Thyroid gland (tissue), 4 donors: ENCODE data around the gene MTHFD1. TPM values are rescaled to one million over a fixed set of nuclear protein-coding genes. Genes with fewer than 3 reads are reported as not detected.

ENCODE experiments used
- DNase-seq, 2 donors: peaks; one replicate each; pipeline ENCODE4 v3.0.0-alpha.2; 2019
- H3K27ac ChIP-seq, 3 donors: fragments of 200-600 bp; sonication (generic); 1 replicate in 2 of 3; 2 replicates in 1 of 3; pipeline ENCODE4 v1.5.1; 2016 to 2019; ENCODE audit warnings: mild to moderate bottlenecking in 1 of 3, moderate library complexity in 1 of 3
- H3K27me3 ChIP-seq: fragments of 200-600 bp; sonication (generic); one replicate; pipeline ENCODE4 v1.5.1; 2019
- H3K36me3 ChIP-seq, 2 donors: fragments of 200-600 bp; sonication (generic); one replicate each; pipeline ENCODE4 v1.5.1; 2016 to 2019
- H3K4me1 ChIP-seq, 2 donors: fragments of 200-600 bp; sonication (generic); one replicate each; pipeline ENCODE4 v1.5.1; 2017 to 2019
- H3K4me3 ChIP-seq, 3 donors: fragments of 200-600 bp; sonication (generic); replicated peaks in 1 of 3; 1 replicate in 2 of 3; 2 replicates in 1 of 3; pipeline ENCODE4 v1.5.1; 2016; ENCODE audit warnings: mild to moderate bottlenecking in 1 of 3
- H3K9me3 ChIP-seq: fragments of 200-600 bp; sonication (generic); one replicate; pipeline ENCODE4 v1.5.1; 2017
- POLR2A ChIP-seq, 2 donors: fragments of 450-650 bp; IDR thresholded peaks; one replicate each; pipeline ENCODE4 v1.6.1; 2017; ENCODE audit warnings: antibody characterized with exemption in 2 of 2, mild to moderate bottlenecking in 2 of 2, moderate library complexity in 1 of 2
- WGBS, 2 donors: methylation state at CpG; one replicate each; pipeline ENCODE4 v1.1.5; 2017; 5-methylcytosine and 5-hydroxymethylcytosine counted together
- intact Hi-C: fragments of 100-400 bp; cut with DNase I; formaldehyde crosslinking; loops from one replicate; pipeline ENCODE4 v1.15.1; 2023
- total RNA-seq, 4 donors: library from RNA; depleted of rRNA; stranded (reverse); fragments of >200 nt; gene quantifications; one replicate each; pipeline ENCODE4 v1.2.3, GENCODE V29; 2016
- TF ChIP-seq, protein P1 (sequence below), 6 experiments: fragments of 200-600 bp in 3 of 6; fragments of 450-650 bp in 3 of 6; sonication (generic) in 3 of 6; IDR thresholded peaks; one replicate each; pipeline ENCODE4 v1.5.1; 2016 to 2019; ENCODE audit warnings: antibody characterized with exemption in 6 of 6, mild to moderate bottlenecking in 2 of 6, inconsistent platforms in 1 of 6, moderate library complexity in 1 of 6

The MTHFD1 gene
- total RNA-seq, 4 donors from 2014 or later = 26.9 to 48.0 (median 33.2) TPM

GRCh38 chr14:64407329-64407728, 19.2 kb downstream of the MTHFD1 start:
- no peaks in the 10 kb centered on the region for H3K36me3 ChIP-seq
- H3K27ac ChIP-seq = no peak overlapping the region
- H3K27me3 ChIP-seq = no peaks in the 10 kb centered on the region
- no peaks in the 10 kb centered on the region for H3K4me1 ChIP-seq
- intact Hi-C loops = no loop called here
- TF ChIP-seq, protein P1, sequence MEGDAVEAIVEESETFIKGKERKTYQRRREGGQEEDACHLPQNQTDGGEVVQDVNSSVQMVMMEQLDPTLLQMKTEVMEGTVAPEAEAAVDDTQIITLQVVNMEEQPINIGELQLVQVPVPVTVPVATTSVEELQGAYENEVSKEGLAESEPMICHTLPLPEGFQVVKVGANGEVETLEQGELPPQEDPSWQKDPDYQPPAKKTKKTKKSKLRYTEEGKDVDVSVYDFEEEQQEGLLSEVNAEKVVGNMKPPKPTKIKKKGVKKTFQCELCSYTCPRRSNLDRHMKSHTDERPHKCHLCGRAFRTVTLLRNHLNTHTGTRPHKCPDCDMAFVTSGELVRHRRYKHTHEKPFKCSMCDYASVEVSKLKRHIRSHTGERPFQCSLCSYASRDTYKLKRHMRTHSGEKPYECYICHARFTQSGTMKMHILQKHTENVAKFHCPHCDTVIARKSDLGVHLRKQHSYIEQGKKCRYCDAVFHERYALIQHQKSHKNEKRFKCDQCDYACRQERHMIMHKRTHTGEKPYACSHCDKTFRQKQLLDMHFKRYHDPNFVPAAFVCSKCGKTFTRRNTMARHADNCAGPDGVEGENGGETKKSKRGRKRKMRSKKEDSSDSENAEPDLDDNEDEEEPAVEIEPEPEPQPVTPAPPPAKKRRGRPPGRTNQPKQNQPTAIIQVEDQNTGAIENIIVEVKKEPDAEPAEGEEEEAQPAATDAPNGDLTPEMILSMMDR (IDR thresholded peaks at IDR 0.05) = no peak
- TF ChIP-seq POLR2A (IDR thresholded peaks at IDR 0.05) = no peak
- DNase-seq = no peak
- WGBS, 2 donors = 90 to 100% methylated on average over 2 of the region's 2 CpGs
- no peaks in the 10 kb centered on the region for H3K9me3 ChIP-seq
- H3K4me3 ChIP-seq = no peak overlapping the region

GRCh38 chr14:64409126-64409920, 21.2 kb downstream of the MTHFD1 start:
- Histone ChIP-seq H3K9me3 (no peaks in the 10 kb centered on the region), H3K4me3 (no peak overlapping the region), H3K27me3 (no peaks in the 10 kb centered on the region), H3K27ac (no peak overlapping the region), H3K36me3 (no peaks in the 10 kb centered on the region), H3K4me1 (no peaks in the 10 kb centered on the region)
- intact Hi-C loops = no loop called here
- WGBS, 2 donors = 89 to 90% methylated on average over 7 of the region's 7 CpGs
- no peak for TF ChIP-seq POLR2A (IDR thresholded peaks at IDR 0.05)
- TF ChIP-seq, protein P1 (IDR thresholded peaks at IDR 0.05) = no peak
- DNase-seq = no peak

DNA sequence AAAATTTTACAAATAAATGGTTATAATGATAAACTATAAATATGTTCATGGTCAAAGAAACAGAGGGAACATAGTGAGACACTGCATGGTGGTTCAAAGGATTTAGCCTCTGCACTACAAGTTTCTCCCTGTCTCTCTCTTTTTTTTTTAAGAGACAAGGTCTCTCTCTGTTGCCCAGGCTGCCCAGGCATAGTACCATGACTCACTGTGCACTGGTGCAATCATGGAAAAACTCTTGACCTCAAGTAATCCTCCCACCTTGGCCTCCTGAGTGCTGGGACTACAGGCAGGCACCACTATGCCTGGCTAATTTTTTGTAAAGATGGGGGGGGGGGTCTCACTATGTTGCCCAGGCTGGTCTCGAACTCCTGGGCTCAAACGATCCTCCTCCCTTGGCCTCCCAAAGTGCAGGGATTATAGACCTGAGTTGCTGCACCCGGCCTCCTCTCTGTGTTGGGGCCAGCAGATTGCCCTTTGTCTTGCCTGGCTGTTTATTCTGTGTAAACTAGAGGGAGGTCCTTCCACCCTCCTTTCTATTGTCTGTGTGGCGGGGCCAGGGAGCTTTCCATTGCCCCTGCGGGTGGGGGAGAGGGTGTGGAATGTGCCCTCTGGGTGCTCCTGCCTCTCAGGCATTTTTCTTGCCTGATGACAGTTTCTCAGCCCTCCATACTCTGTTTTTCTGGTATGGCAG, 22.1 kb downstream of the MTHFD1 start:
- no peak overlapping the region for H3K27ac ChIP-seq
- no peak overlapping the region for H3K4me3 ChIP-seq
- H3K27me3 ChIP-seq = no peaks in the 10 kb centered on the region
- H3K4me1 ChIP-seq = no peaks in the 10 kb centered on the region
- no peak for DNase-seq
- H3K36me3 ChIP-seq = peaks cover 0 to 4% of the 10 kb centered on the region in 2 donors
- TF ChIP-seq, protein P1 (IDR thresholded peaks at IDR 0.05) = no peak
- no peak for TF ChIP-seq POLR2A (IDR thresholded peaks at IDR 0.05)
- H3K9me3 ChIP-seq = no peaks in the 10 kb centered on the region
- 86 to 91% methylated on average over 5 of the region's 5 CpGs for WGBS, 2 donors
- intact Hi-C loops = no loop called here

GRCh38 chr14:64411001-64411400, 22.8 kb downstream of the MTHFD1 start:
- Histone ChIP-seq H3K4me3 (no peak overlapping the region), H3K36me3 (peaks cover 4 to 11% of the 10 kb centered on the region in 2 donors), H3K9me3 (no peaks in the 10 kb centered on the region), H3K27me3 (no peaks in the 10 kb centered on the region), H3K27ac (no peak overlapping the region), H3K4me1 (no peaks in the 10 kb centered on the region)
- WGBS, 2 donors = 98% methylated on average over 4 of the region's 4 CpGs
- TF ChIP-seq, protein P1 (IDR thresholded peaks at IDR 0.05) = no peak
- TF ChIP-seq POLR2A (IDR thresholded peaks at IDR 0.05) = no peak
- DNase-seq = no peak
- intact Hi-C loops = no loop called here

DNA sequence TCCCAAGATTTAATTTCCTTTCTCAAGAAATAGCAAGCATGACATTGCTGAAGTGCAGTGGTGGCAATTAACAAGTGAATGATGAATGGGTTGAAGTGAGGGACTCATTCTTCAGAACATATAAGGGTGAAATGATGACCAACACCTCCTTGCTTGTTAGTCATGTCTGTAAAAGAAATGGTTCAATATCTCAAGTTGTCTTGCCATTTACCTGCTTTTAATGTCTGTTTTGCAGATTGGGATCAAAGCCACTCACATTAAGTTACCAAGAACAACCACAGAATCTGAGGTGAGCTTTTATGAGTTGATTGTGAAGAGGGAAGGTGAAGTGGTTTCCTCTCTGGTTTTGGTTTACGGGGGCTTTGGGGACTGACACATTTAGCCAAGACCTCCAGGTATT, 24.1 kb downstream of the MTHFD1 start:
- 91 to 96% methylated on average over 1 of the region's 1 CpG for WGBS, 2 donors
- Histone ChIP-seq H3K4me3 (no peak overlapping the region), H3K27me3 (no peaks in the 10 kb centered on the region), H3K27ac (no peak overlapping the region), H3K9me3 (no peaks in the 10 kb centered on the region), H3K4me1 (no peaks in the 10 kb centered on the region), H3K36me3 (peaks cover 4 to 18% of the 10 kb centered on the region in 2 donors)
- DNase-seq = no peak
- TF ChIP-seq POLR2A (IDR thresholded peaks at IDR 0.05) = no peak
- TF ChIP-seq, protein P1 (IDR thresholded peaks at IDR 0.05) = no peak
- intact Hi-C loops = no loop called here
